Liver (tissue), 9 donors: ENCODE measurements around the gene EMILIN1. TPM values are rescaled to one million over a fixed set of nuclear protein-coding genes. Genes with fewer than 3 reads are reported as not detected.

Source experiments
- DNase-seq: peaks from one replicate; pipeline ENCODE4 v3.0.0-alpha.2; 2017; ENCODE audit warnings: low spot score
- H3K27ac ChIP-seq, 2 donors: one replicate each; pipeline ENCODE4 v1.7.0; 2013; ENCODE audit warnings: inconsistent platforms in 2 of 2, low read length in 2 of 2, control low read depth in 1 of 2, low read depth in 1 of 2, mild to moderate bottlenecking in 1 of 2
- H3K27me3 ChIP-seq, 4 donors: one replicate each; pipeline versions ENCODE4 v1.6.1 to v1.7.0; 2013; ENCODE audit warnings: low read length in 3 of 4, inconsistent platforms in 1 of 4, mild to moderate bottlenecking in 1 of 4, moderate library complexity in 1 of 4; ENCODE audit not compliant: control insufficient read depth in 4 of 4, insufficient read depth in 4 of 4
- H3K36me3 ChIP-seq, 4 donors: one replicate each; pipeline versions ENCODE4 v1.6.1 to v1.7.0; 2013; ENCODE audit warnings: low read length in 3 of 4, mild to moderate bottlenecking in 3 of 4, low read depth in 1 of 4, moderate library complexity in 1 of 4; ENCODE audit not compliant: control insufficient read depth in 4 of 4, insufficient read depth in 3 of 4
- H3K4me1 ChIP-seq, 4 donors: one replicate each; pipeline versions ENCODE4 v1.6.1 to v1.7.0; 2013; ENCODE audit warnings: low read length in 3 of 4, mild to moderate bottlenecking in 3 of 4, moderate library complexity in 1 of 4; ENCODE audit not compliant: control insufficient read depth in 4 of 4, insufficient read depth in 4 of 4
- H3K4me3 ChIP-seq, 3 donors: one replicate each; pipeline versions ENCODE4 v1.6.1 to v1.7.0; 2013; ENCODE audit warnings: low read length in 3 of 3, control low read depth in 1 of 3, low read depth in 1 of 3, mild to moderate bottlenecking in 1 of 3
- H3K9ac ChIP-seq, 2 donors: one replicate each; pipeline ENCODE4 v1.7.0; 2013; ENCODE audit warnings: low read length in 2 of 2, mild to moderate bottlenecking in 2 of 2, moderate library complexity in 2 of 2, control low read depth in 1 of 2, low read depth in 1 of 2
- H3K9me3 ChIP-seq, 4 donors: one replicate each; pipeline versions ENCODE4 v1.6.1 to v1.7.0; 2013; ENCODE audit warnings: low read length in 3 of 4; ENCODE audit not compliant: control insufficient read depth in 4 of 4
- ATF3 ChIP-seq: IDR thresholded peaks from 2 replicates; pipeline ENCODE4 v1.6.1; 2016; ENCODE audit warnings: antibody characterized with exemption
- EGR1 ChIP-seq, 2 donors: IDR thresholded peaks; 2 replicates each; pipeline ENCODE4 v1.6.1; 2016 to 2018; ENCODE audit warnings: antibody characterized with exemption in 2 of 2, low read depth in 2 of 2
- FOXA1 ChIP-seq: IDR thresholded peaks from 2 replicates; pipeline ENCODE4 v1.6.1; 2016; ENCODE audit warnings: antibody characterized with exemption
- FOXA2 ChIP-seq: IDR thresholded peaks from 2 replicates; pipeline ENCODE4 v1.6.1; 2016; ENCODE audit warnings: antibody characterized with exemption
- GABPA ChIP-seq, 2 donors: IDR thresholded peaks in 1 of 2; conservative IDR thresholded peaks in 1 of 2; 2 replicates each; pipeline ENCODE4 v1.6.1; 2016; ENCODE audit warnings: antibody characterized with exemption in 2 of 2, mild to moderate bottlenecking in 1 of 2, moderate library complexity in 1 of 2
- HNF4A ChIP-seq, 2 donors: conservative IDR thresholded peaks; 2 replicates each; pipeline ENCODE4 v1.6.1; 2016; ENCODE audit warnings: antibody characterized with exemption in 2 of 2, mild to moderate bottlenecking in 2 of 2
- HNF4G ChIP-seq: IDR thresholded peaks from 2 replicates; pipeline ENCODE4 v1.6.1; 2016; ENCODE audit warnings: antibody characterized with exemption
- JUND ChIP-seq, 2 donors: IDR thresholded peaks; 2 replicates each; pipeline ENCODE4 v1.6.1; 2016; ENCODE audit warnings: antibody characterized with exemption in 2 of 2
- NR2F2 ChIP-seq: IDR thresholded peaks from 2 replicates; pipeline ENCODE4 v1.6.1; 2016; ENCODE audit warnings: antibody characterized with exemption
- RAD21 ChIP-seq, 2 donors: IDR thresholded peaks; 2 replicates each; pipeline ENCODE4 v1.6.1; 2016; ENCODE audit warnings: antibody characterized with exemption in 2 of 2, mild to moderate bottlenecking in 2 of 2
- RXRA ChIP-seq, 2 donors: IDR thresholded peaks; 2 replicates each; pipeline ENCODE4 v1.6.1; 2017 to 2018; ENCODE audit warnings: antibody characterized with exemption in 2 of 2, mild to moderate bottlenecking in 1 of 2
- SP1 ChIP-seq: IDR thresholded peaks from 2 replicates; pipeline ENCODE4 v1.6.1; 2018; ENCODE audit warnings: antibody characterized with exemption, mild to moderate bottlenecking
- TAF1 ChIP-seq: conservative IDR thresholded peaks from 2 replicates; pipeline ENCODE4 v1.6.1; 2016; ENCODE audit warnings: antibody characterized with exemption, mild to moderate bottlenecking
- YY1 ChIP-seq: IDR thresholded peaks from 2 replicates; pipeline ENCODE4 v1.6.1; 2016; ENCODE audit warnings: antibody characterized with exemption, mild to moderate bottlenecking
- WGBS: extraction: QIAGEN DNeasy Blood & Tissue Kit; methylation state at CpG from one replicate; pipeline ENCODE4 v1.1.7; 2013; 5-methylcytosine and 5-hydroxymethylcytosine counted together
- polyA plus RNA-seq, 2 donors: library from polyadenylated mRNA; stranded (reverse) in 1 of 2; unstranded in 1 of 2; fragments of 200-250 nt in 1 of 2; fragments of >200 nt in 1 of 2; fragmentation: Nextera tagmentation in 1 of 2; extraction: Ambion mirVana in 1 of 2; gene quantifications; one replicate each; pipeline versions ENCODE4 v1.2.1 to v1.2.3, GENCODE V29; 2013 to 2015
- total RNA-seq, 2 donors: library from RNA; depleted of rRNA; stranded (reverse); fragments of >200 nt; gene quantifications; one replicate each; pipeline ENCODE4 v1.2.3, GENCODE V29; 2014
- TF ChIP-seq, protein P1 (sequence below): IDR thresholded peaks from 2 replicates; pipeline ENCODE4 v1.6.1; 2016; ENCODE audit warnings: antibody characterized with exemption
- TF ChIP-seq, protein P2 (sequence below): fragments of 150-350 bp; IDR thresholded peaks from 2 replicates; pipeline ENCODE4 v1.5.1; 2017; ENCODE audit warnings: improper control_type of control experiment, low read depth, low read length; ENCODE audit not compliant: missing input control
- TF ChIP-seq, protein P3 (sequence below): IDR thresholded peaks from 2 replicates; pipeline ENCODE4 v1.6.1; 2016; ENCODE audit warnings: antibody characterized with exemption, mild to moderate bottlenecking
- TF ChIP-seq, protein P4 (sequence below): IDR thresholded peaks from 2 replicates; pipeline ENCODE4 v1.6.1; 2016; ENCODE audit warnings: antibody characterized with exemption
- donor health status: healthy.
- donor health status: healthy.
- donor health status: healthy.
- donor health status: healthy.
- donor health status: healthy.

The EMILIN1 gene
- total and polyA plus RNA-seq, 4 donors = 3.4 to 26.1 (median 24.0) TPM

DNA sequence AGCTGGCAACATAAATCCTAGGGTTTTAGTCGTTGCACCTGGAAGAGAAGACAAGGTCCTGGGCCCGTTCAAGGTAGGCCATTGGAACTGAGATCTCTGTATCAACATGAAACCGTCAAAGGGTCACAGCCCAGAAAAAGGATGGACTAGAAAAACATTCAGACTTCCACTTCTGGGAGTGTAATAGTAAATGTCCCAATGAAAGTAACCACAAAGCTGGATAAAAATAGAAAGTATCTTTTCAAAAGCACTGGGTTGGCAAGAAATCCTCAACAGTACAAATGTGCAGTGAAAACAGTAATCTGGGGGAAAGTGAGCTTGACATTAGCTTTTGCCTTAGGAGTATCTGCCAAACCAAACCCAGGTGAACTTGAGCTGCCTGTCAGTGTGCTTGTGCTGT, 27.6 kb downstream of the EMILIN1 start:
- WGBS = 61% methylated on average over 3 of the region's 3 CpGs
- H3K9me3 ChIP-seq = no peaks in the 10 kb centered on the region
- H3K9ac ChIP-seq = no peak overlapping the region
- H3K4me1 ChIP-seq = no peaks in the 10 kb centered on the region
- H3K27ac ChIP-seq = no peak overlapping the region
- H3K36me3 ChIP-seq = peaks cover 0 to 2% (median 0%) of the 10 kb centered on the region in 4 donors
- DNase-seq = no peak
- H3K4me3 ChIP-seq = no peak overlapping the region
- H3K27me3 ChIP-seq = no peaks in the 10 kb centered on the region
- no peak for TF ChIP-seq RXRA (IDR thresholded peaks at IDR 0.05)
- TF ChIP-seq HNF4G = no peak
- no peak for TF ChIP-seq JUND (IDR thresholded peaks at IDR 0.05)
- no peak for TF ChIP-seq HNF4A (conservative IDR thresholded peaks at IDR 0.05)
- TF ChIP-seq SP1 = no peak
- TF ChIP-seq, protein P1, sequence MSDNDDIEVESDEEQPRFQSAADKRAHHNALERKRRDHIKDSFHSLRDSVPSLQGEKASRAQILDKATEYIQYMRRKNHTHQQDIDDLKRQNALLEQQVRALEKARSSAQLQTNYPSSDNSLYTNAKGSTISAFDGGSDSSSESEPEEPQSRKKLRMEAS = no peak
- TF ChIP-seq TAF1 = no peak
- TF ChIP-seq, protein P2, sequence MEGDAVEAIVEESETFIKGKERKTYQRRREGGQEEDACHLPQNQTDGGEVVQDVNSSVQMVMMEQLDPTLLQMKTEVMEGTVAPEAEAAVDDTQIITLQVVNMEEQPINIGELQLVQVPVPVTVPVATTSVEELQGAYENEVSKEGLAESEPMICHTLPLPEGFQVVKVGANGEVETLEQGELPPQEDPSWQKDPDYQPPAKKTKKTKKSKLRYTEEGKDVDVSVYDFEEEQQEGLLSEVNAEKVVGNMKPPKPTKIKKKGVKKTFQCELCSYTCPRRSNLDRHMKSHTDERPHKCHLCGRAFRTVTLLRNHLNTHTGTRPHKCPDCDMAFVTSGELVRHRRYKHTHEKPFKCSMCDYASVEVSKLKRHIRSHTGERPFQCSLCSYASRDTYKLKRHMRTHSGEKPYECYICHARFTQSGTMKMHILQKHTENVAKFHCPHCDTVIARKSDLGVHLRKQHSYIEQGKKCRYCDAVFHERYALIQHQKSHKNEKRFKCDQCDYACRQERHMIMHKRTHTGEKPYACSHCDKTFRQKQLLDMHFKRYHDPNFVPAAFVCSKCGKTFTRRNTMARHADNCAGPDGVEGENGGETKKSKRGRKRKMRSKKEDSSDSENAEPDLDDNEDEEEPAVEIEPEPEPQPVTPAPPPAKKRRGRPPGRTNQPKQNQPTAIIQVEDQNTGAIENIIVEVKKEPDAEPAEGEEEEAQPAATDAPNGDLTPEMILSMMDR = no peak
- TF ChIP-seq YY1 = no peak
- TF ChIP-seq, protein P3, sequence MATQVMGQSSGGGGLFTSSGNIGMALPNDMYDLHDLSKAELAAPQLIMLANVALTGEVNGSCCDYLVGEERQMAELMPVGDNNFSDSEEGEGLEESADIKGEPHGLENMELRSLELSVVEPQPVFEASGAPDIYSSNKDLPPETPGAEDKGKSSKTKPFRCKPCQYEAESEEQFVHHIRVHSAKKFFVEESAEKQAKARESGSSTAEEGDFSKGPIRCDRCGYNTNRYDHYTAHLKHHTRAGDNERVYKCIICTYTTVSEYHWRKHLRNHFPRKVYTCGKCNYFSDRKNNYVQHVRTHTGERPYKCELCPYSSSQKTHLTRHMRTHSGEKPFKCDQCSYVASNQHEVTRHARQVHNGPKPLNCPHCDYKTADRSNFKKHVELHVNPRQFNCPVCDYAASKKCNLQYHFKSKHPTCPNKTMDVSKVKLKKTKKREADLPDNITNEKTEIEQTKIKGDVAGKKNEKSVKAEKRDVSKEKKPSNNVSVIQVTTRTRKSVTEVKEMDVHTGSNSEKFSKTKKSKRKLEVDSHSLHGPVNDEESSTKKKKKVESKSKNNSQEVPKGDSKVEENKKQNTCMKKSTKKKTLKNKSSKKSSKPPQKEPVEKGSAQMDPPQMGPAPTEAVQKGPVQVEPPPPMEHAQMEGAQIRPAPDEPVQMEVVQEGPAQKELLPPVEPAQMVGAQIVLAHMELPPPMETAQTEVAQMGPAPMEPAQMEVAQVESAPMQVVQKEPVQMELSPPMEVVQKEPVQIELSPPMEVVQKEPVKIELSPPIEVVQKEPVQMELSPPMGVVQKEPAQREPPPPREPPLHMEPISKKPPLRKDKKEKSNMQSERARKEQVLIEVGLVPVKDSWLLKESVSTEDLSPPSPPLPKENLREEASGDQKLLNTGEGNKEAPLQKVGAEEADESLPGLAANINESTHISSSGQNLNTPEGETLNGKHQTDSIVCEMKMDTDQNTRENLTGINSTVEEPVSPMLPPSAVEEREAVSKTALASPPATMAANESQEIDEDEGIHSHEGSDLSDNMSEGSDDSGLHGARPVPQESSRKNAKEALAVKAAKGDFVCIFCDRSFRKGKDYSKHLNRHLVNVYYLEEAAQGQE = no peak
- no peak for TF ChIP-seq EGR1 (IDR thresholded peaks at IDR 0.05; ENCODE audit: low read depth in 2 of 2)
- no peak for TF ChIP-seq ATF3
- no peak for TF ChIP-seq RAD21 (IDR thresholded peaks at IDR 0.05)
- TF ChIP-seq, protein P4, sequence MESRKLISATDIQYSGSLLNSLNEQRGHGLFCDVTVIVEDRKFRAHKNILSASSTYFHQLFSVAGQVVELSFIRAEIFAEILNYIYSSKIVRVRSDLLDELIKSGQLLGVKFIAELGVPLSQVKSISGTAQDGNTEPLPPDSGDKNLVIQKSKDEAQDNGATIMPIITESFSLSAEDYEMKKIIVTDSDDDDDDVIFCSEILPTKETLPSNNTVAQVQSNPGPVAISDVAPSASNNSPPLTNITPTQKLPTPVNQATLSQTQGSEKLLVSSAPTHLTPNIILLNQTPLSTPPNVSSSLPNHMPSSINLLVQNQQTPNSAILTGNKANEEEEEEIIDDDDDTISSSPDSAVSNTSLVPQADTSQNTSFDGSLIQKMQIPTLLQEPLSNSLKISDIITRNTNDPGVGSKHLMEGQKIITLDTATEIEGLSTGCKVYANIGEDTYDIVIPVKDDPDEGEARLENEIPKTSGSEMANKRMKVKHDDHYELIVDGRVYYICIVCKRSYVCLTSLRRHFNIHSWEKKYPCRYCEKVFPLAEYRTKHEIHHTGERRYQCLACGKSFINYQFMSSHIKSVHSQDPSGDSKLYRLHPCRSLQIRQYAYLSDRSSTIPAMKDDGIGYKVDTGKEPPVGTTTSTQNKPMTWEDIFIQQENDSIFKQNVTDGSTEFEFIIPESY = no peak
- TF ChIP-seq GABPA (IDR thresholded peaks at IDR 0.05 in 1 of 2, conservative IDR thresholded peaks at IDR 0.05 in 1 of 2) = no peak
- TF ChIP-seq FOXA1 = no peak
- TF ChIP-seq FOXA2 = no peak
- no peak for TF ChIP-seq NR2F2
